ENCODE measurements around the gene OSBP2.

Gene OSBP2

GRCh38 chr22:30909306-30909705 lies 214.6 kb downstream of the OSBP2 start:
- H3K9me3 ChIP-seq (ENCODE audit: insufficient read depth, low read depth, low read length): no peaks in the 10 kb centered on the region
- H3K36me3 ChIP-seq (ENCODE audit: insufficient read depth, low read depth, low read length): peaks cover under 1% of the 10 kb centered on the region; the same call in 1 of the 2 replicates
- no peak overlapping the region for H3K9ac ChIP-seq (ENCODE audit: low read depth, low read length)
- no peaks in the 10 kb centered on the region for H3K27me3 ChIP-seq (ENCODE audit: insufficient read depth, low read length)
- H3K4me1 ChIP-seq (ENCODE audit: insufficient read depth, low read length): no peaks in the 10 kb centered on the region
- H3K4me3 ChIP-seq (ENCODE audit: low read length): no peak overlapping the region
- H3K27ac ChIP-seq (ENCODE audit: low read length): no peak overlapping the region

GRCh38 chr22:30910358-30910757 lies 215.7 kb downstream of the OSBP2 start:
- H3K9me3 ChIP-seq (ENCODE audit: insufficient read depth, low read depth, low read length): no peaks in the 10 kb centered on the region; the same call in 1 of the 2 replicates
- no peak overlapping the region for H3K9ac ChIP-seq (ENCODE audit: low read depth, low read length)
- no peaks in the 10 kb centered on the region; the same call in 1 of the 2 replicates for H3K36me3 ChIP-seq (ENCODE audit: insufficient read depth, low read depth, low read length)
- H3K27me3 ChIP-seq (ENCODE audit: insufficient read depth, low read length): no peaks in the 10 kb centered on the region
- no peak overlapping the region for H3K4me3 ChIP-seq (ENCODE audit: low read length)
- no peak overlapping the region for H3K27ac ChIP-seq (ENCODE audit: low read length)
- no peaks in the 10 kb centered on the region for H3K4me1 ChIP-seq (ENCODE audit: insufficient read depth, low read length)

GRCh38 chr22:30918761-30919160 lies 224.1 kb downstream of the OSBP2 start:
- H3K4me3 ChIP-seq (ENCODE audit: low read length): no peak overlapping the region
- no peaks in the 10 kb centered on the region for H3K27me3 ChIP-seq (ENCODE audit: insufficient read depth, low read length)
- H3K9me3 ChIP-seq (ENCODE audit: insufficient read depth, low read depth, low read length): peaks cover 4% of the 10 kb centered on the region; the same call in 1 of the 2 replicates
- H3K27ac ChIP-seq (ENCODE audit: low read length): no peak overlapping the region
- no peak overlapping the region for H3K9ac ChIP-seq (ENCODE audit: low read depth, low read length)
- no peaks in the 10 kb centered on the region for H3K36me3 ChIP-seq (ENCODE audit: insufficient read depth, low read depth, low read length)
- no peaks in the 10 kb centered on the region for H3K4me1 ChIP-seq (ENCODE audit: insufficient read depth, low read length)

GRCh38 chr22:30919973-30920372 lies 225.3 kb downstream of the OSBP2 start:
- H3K27me3 ChIP-seq (ENCODE audit: insufficient read depth, low read length): no peaks in the 10 kb centered on the region
- no peak overlapping the region for H3K27ac ChIP-seq (ENCODE audit: low read length)
- H3K4me3 ChIP-seq (ENCODE audit: low read length): no peak overlapping the region
- H3K4me1 ChIP-seq (ENCODE audit: insufficient read depth, low read length): no peaks in the 10 kb centered on the region
- H3K36me3 ChIP-seq (ENCODE audit: insufficient read depth, low read depth, low read length): peaks cover 11% of the 10 kb centered on the region
- H3K9me3 ChIP-seq (ENCODE audit: insufficient read depth, low read depth, low read length): peaks cover 4% of the 10 kb centered on the region; the same call in 1 of the 2 replicates
- H3K9ac ChIP-seq (ENCODE audit: low read depth, low read length): no peak overlapping the region

- H3K4me3 ChIP-seq (ENCODE audit: low read length): no peak overlapping the region
- H3K9me3 ChIP-seq (ENCODE audit: insufficient read depth, low read depth, low read length): peaks cover 4% of the 10 kb centered on the region; the same call in 1 of the 2 replicates
- peaks cover 16% of the 10 kb centered on the region for H3K36me3 ChIP-seq (ENCODE audit: insufficient read depth, low read depth, low read length)
- H3K4me1 ChIP-seq (ENCODE audit: insufficient read depth, low read length): no peaks in the 10 kb centered on the region
- H3K27ac ChIP-seq (ENCODE audit: low read length): no peak overlapping the region
- H3K27me3 ChIP-seq (ENCODE audit: insufficient read depth, low read length): no peaks in the 10 kb centered on the region
- H3K9ac ChIP-seq (ENCODE audit: low read depth, low read length): no peak overlapping the region
These were observed 225.7 kb downstream of the OSBP2 start for GRCh38 chr22:30920407-30920806.

- Histone ChIP-seq H3K9ac (ENCODE audit: low read depth, low read length) (no peak overlapping the region), H3K9me3 (ENCODE audit: insufficient read depth, low read depth, low read length) (no peaks in the 10 kb centered on the region), H3K27me3 (ENCODE audit: insufficient read depth, low read length) (no peaks in the 10 kb centered on the region), H3K4me3 (ENCODE audit: low read length) (no peak overlapping the region), H3K36me3 (ENCODE audit: insufficient read depth, low read depth, low read length) (peaks cover 23% of the 10 kb centered on the region), H3K27ac (ENCODE audit: low read length) (no peak overlapping the region), H3K4me1 (ENCODE audit: insufficient read depth, low read length) (no peaks in the 10 kb centered on the region)
These were observed 226.4 kb downstream of the OSBP2 start for GRCh38 chr22:30921108-30921507.

- H3K9me3 ChIP-seq (ENCODE audit: insufficient read depth, low read depth, low read length): no peaks in the 10 kb centered on the region
- H3K9ac ChIP-seq (ENCODE audit: low read depth, low read length): no peak overlapping the region
- H3K4me1 ChIP-seq (ENCODE audit: insufficient read depth, low read length): no peaks in the 10 kb centered on the region
- no peaks in the 10 kb centered on the region for H3K27me3 ChIP-seq (ENCODE audit: insufficient read depth, low read length)
- peaks cover 33% of the 10 kb centered on the region for H3K36me3 ChIP-seq (ENCODE audit: insufficient read depth, low read depth, low read length)
- H3K27ac ChIP-seq (ENCODE audit: low read length): no peak overlapping the region
- no peak overlapping the region for H3K4me3 ChIP-seq (ENCODE audit: low read length)
These were observed 227.5 kb downstream of the OSBP2 start for GRCh38 chr22:30922151-30922611.

- Histone ChIP-seq H3K27ac (ENCODE audit: low read length) (no peak overlapping the region), H3K4me3 (ENCODE audit: low read length) (no peak overlapping the region), H3K36me3 (ENCODE audit: insufficient read depth, low read depth, low read length) (peaks cover 45% of the 10 kb centered on the region), H3K9me3 (ENCODE audit: insufficient read depth, low read depth, low read length) (no peaks in the 10 kb centered on the region), H3K9ac (ENCODE audit: low read depth, low read length) (no peak overlapping the region), H3K27me3 (ENCODE audit: insufficient read depth, low read length) (no peaks in the 10 kb centered on the region), H3K4me1 (ENCODE audit: insufficient read depth, low read length) (no peaks in the 10 kb centered on the region)
These were observed 228.7 kb downstream of the OSBP2 start for GRCh38 chr22:30923168-30923900.

- Histone ChIP-seq H3K27me3 (ENCODE audit: insufficient read depth, low read length) (no peaks in the 10 kb centered on the region), H3K27ac (ENCODE audit: low read length) (no peak overlapping the region), H3K9ac (ENCODE audit: low read depth, low read length) (no peak overlapping the region), H3K4me3 (ENCODE audit: low read length) (no peak overlapping the region), H3K9me3 (ENCODE audit: insufficient read depth, low read depth, low read length) (no peaks in the 10 kb centered on the region), H3K36me3 (ENCODE audit: insufficient read depth, low read depth, low read length) (peaks cover 67% of the 10 kb centered on the region), H3K4me1 (ENCODE audit: insufficient read depth, low read length) (no peaks in the 10 kb centered on the region)
These were observed 231.0 kb downstream of the OSBP2 start for GRCh38 chr22:30925667-30926066.

- no peak overlapping the region for H3K27ac ChIP-seq (ENCODE audit: low read length)
- H3K9me3 ChIP-seq (ENCODE audit: insufficient read depth, low read depth, low read length): no peaks in the 10 kb centered on the region
- H3K4me3 ChIP-seq (ENCODE audit: low read length): no peak overlapping the region
- H3K9ac ChIP-seq (ENCODE audit: low read depth, low read length): no peak overlapping the region
- H3K27me3 ChIP-seq (ENCODE audit: insufficient read depth, low read length): no peaks in the 10 kb centered on the region
- peaks cover 78% of the 10 kb centered on the region for H3K36me3 ChIP-seq (ENCODE audit: insufficient read depth, low read depth, low read length)
- no peaks in the 10 kb centered on the region for H3K4me1 ChIP-seq (ENCODE audit: insufficient read depth, low read length)
These were observed 232.0 kb downstream of the OSBP2 start for GRCh38 chr22:30926706-30927105.

GRCh38 chr22:30927806-30928205 lies 233.1 kb downstream of the OSBP2 start:
- Histone ChIP-seq H3K27ac (ENCODE audit: low read length) (no peak overlapping the region), H3K36me3 (ENCODE audit: insufficient read depth, low read depth, low read length) (peaks cover 89% of the 10 kb centered on the region), H3K9me3 (ENCODE audit: insufficient read depth, low read depth, low read length) (no peaks in the 10 kb centered on the region), H3K4me3 (ENCODE audit: low read length) (no peak overlapping the region), H3K9ac (ENCODE audit: low read depth, low read length) (no peak overlapping the region), H3K27me3 (ENCODE audit: insufficient read depth, low read length) (no peaks in the 10 kb centered on the region), H3K4me1 (ENCODE audit: insufficient read depth, low read length) (no peaks in the 10 kb centered on the region)

GRCh38 chr22:30928401-30928800 lies 233.7 kb downstream of the OSBP2 start:
- Histone ChIP-seq H3K36me3 (ENCODE audit: insufficient read depth, low read depth, low read length) (peaks cover 95% of the 10 kb centered on the region), H3K9ac (ENCODE audit: low read depth, low read length) (no peak overlapping the region), H3K27me3 (ENCODE audit: insufficient read depth, low read length) (no peaks in the 10 kb centered on the region), H3K4me3 (ENCODE audit: low read length) (no peak overlapping the region), H3K9me3 (ENCODE audit: insufficient read depth, low read depth, low read length) (no peaks in the 10 kb centered on the region), H3K4me1 (ENCODE audit: insufficient read depth, low read length) (no peaks in the 10 kb centered on the region), H3K27ac (ENCODE audit: low read length) (no peak overlapping the region)
